Panc1 (cell line): Measurements from ENCODE around the gene TAS2R9. TPM values are rescaled to one million over a fixed set of nuclear protein-coding genes. Genes with fewer than 3 reads are reported as not detected.

Source experiments
- ATAC-seq: fragments of 200-7000 bp; cut with Tn5 transposase; 2 replicates; pipeline ENCODE4 v1.9.1; 2020; ENCODE audit warnings: mild to moderate bottlenecking, moderate library complexity
- BruUV-seq: library from RNA; stranded (reverse); fragments of 400-500 nt; replicated peaks from 2 replicates; lab custom pipeline; 2021; lab: Mats Ljungman, UMichigan
- CTCF ChIA-PET: fragments of 300-600 bp; sonication (Branson Sonifier 250); formaldehyde crosslinking; loops from one replicate; lab custom pipeline; 2022; ENCODE audit warnings: antibody characterized with exemption; lab: Charles Lee
- POLR2A ChIA-PET: fragments of 300-600 bp; sonication (Branson Sonifier 250); formaldehyde crosslinking; loops from one replicate; lab custom pipeline; 2022; ENCODE audit warnings: antibody characterized with exemption; lab: Charles Lee
- DNase-seq: peaks from one replicate; pipeline ENCODE4 v3.0.0-alpha.2; 2010; ENCODE audit warnings: low read depth, low spot score
- H3K27ac ChIP-seq: 2 replicates; pipeline ENCODE4 v1.5.1; 2011; ENCODE audit warnings: mild to moderate bottlenecking, low read length, inconsistent platforms
- H3K27me3 ChIP-seq: fragments of 200-500 bp; sonication (Bioruptor generic); 2 replicates; pipeline ENCODE4 v1.6.0; 2014; ENCODE audit warnings: low read length, inconsistent platforms; ENCODE audit not compliant: control insufficient read depth, insufficient read depth
- H3K36me3 ChIP-seq: fragments of 200-500 bp; sonication (Bioruptor generic); 2 replicates; pipeline ENCODE4 v1.5.1; 2014; ENCODE audit warnings: inconsistent platforms, mild to moderate bottlenecking, low read length, moderate library complexity; ENCODE audit not compliant: control insufficient read depth, insufficient read depth
- H3K4me1 ChIP-seq: 2 replicates; pipeline ENCODE4 v1.5.1; 2011; ENCODE audit warnings: inconsistent platforms, mild to moderate bottlenecking, low read length, moderate library complexity; ENCODE audit not compliant: control insufficient read depth, insufficient read depth
- H3K4me3 ChIP-seq, 2 experiments: 2 replicates each; pipeline ENCODE4 v1.5.1; 2011 to 2012; ENCODE audit warnings: low read depth in 2 of 2, low read length in 2 of 2, mild to moderate bottlenecking in 2 of 2, inconsistent platforms in 1 of 2, moderate library complexity in 1 of 2
- H3K9me3 ChIP-seq: fragments of 200-500 bp; sonication (Bioruptor generic); 2 replicates; pipeline ENCODE4 v1.5.1; 2014; ENCODE audit warnings: low read depth, mild to moderate bottlenecking, inconsistent platforms, low read length, moderate library complexity; ENCODE audit not compliant: control insufficient read depth, insufficient read depth
- CTCF ChIP-seq: fragments of 450-650 bp; IDR thresholded peaks from 2 replicates; pipeline ENCODE4 v1.5.1; 2017; ENCODE audit warnings: mild to moderate bottlenecking
- POLR2AphosphoS5 ChIP-seq: IDR thresholded peaks from 2 replicates; pipeline ENCODE4 v1.6.1; 2012; ENCODE audit warnings: mild to moderate bottlenecking, low read depth, low read length, moderate library complexity
- REST ChIP-seq, 2 experiments: IDR thresholded peaks; 2 replicates each; pipeline ENCODE4 v1.6.1; 2011 to 2012; ENCODE audit warnings: low read depth in 2 of 2, control low read depth in 1 of 2, low read length in 1 of 2, mild to moderate bottlenecking in 1 of 2, moderate library complexity in 1 of 2; ENCODE audit not compliant: insufficient read depth in 1 of 2
- SIN3A ChIP-seq: IDR thresholded peaks from 2 replicates; pipeline ENCODE4 v1.6.1; 2012; ENCODE audit warnings: low read depth, mild to moderate bottlenecking, low read length, moderate library complexity, borderline replicate concordance; ENCODE audit not compliant: insufficient read depth
- TCF7L2 ChIP-seq: IDR thresholded peaks from 2 replicates; pipeline ENCODE4 v1.6.1; 2011; ENCODE audit warnings: mild to moderate bottlenecking, low read depth, low read length, inconsistent platforms
- in situ Hi-C: cut with HindIII; loops from 2 replicates; pipeline ENCODE4 v1.10.0; 2016; ENCODE audit warnings: low sequenced_read_pairs, low pct_unique_long_range_greater_than_20kb
- intact Hi-C: fragments of 100-400 bp; cut with micrococcal nuclease; formaldehyde crosslinking; loops from one replicate; pipeline ENCODE4 v1.10.0; 2022; ENCODE audit not compliant: unreplicated experiment
- total RNA-seq: library from RNA; stranded (reverse); gene quantifications from one replicate; pipeline ENCODE4 v1.2.1, GENCODE V29; 2021; ENCODE audit not compliant: unreplicated experiment

Gene TAS2R9
- total RNA-seq, 1 experiment from 2014 or later: not detected

GRCh38 chr12:10824957-10825356, 15.0 kb upstream of the TAS2R9 start:
- POLR2A ChIA-PET: no interaction called here
- H3K4me1 ChIP-seq: no peaks in the 10 kb centered on the region
- CTCF ChIA-PET: no interaction called here
- no TSS peak for BruUV-seq
- no peaks in the 10 kb centered on the region for H3K9me3 ChIP-seq
- H3K27ac ChIP-seq: no peak overlapping the region
- in situ Hi-C loops: no loop called here
- no peak for ATAC-seq
- H3K36me3 ChIP-seq: no peaks in the 10 kb centered on the region
- intact Hi-C loops: no loop called here
- no peak overlapping the region for H3K4me3 ChIP-seq
- no peak for TF ChIP-seq SIN3A
- no peak for TF ChIP-seq CTCF
- no peak for TF ChIP-seq TCF7L2
- TF ChIP-seq REST (IDR thresholded peaks at IDR 0.05; ENCODE audit: insufficient read depth in 1 of 2, low read depth in 2 of 2, low read length in 1 of 2): no peak
- no peak for TF ChIP-seq POLR2AphosphoS5
- H3K27me3 ChIP-seq: no peaks in the 10 kb centered on the region
- no peak for DNase-seq

GRCh38 chr12:10811883-10812536, 2.0 kb upstream of the TAS2R9 start:
- ChIA-PET POLR2A (no interaction called here), CTCF (no interaction called here)
- intact Hi-C loops (no loop called here), in situ Hi-C loops (no loop called here)
- Histone ChIP-seq H3K27me3 (no peaks in the 10 kb centered on the region), H3K9me3 (no peaks in the 10 kb centered on the region), H3K36me3 (no peaks in the 10 kb centered on the region; the same call in 1 of the 2 replicates), H3K4me3 (no peak overlapping the region), H3K27ac (no peak overlapping the region), H3K4me1 (no peaks in the 10 kb centered on the region)
- ATAC-seq: no peak
- DNase-seq: no peak
- no TSS peak for BruUV-seq
- TF ChIP-seq REST (IDR thresholded peaks at IDR 0.05; ENCODE audit: insufficient read depth in 1 of 2, low read depth in 2 of 2, low read length in 1 of 2): no peak
- TF ChIP-seq CTCF: no peak
- TF ChIP-seq SIN3A: no peak
- TF ChIP-seq TCF7L2: no peak
- TF ChIP-seq POLR2AphosphoS5: no peak
